GM12872 (cell line): Measurements from ENCODE around the gene RRP7A.

Experiments used
- CTCF ChIP-seq: IDR thresholded peaks from 3 replicates; pipeline ENCODE4 v1.5.1; 2011; ENCODE audit warnings: low read depth, mild to moderate bottlenecking, low read length, moderate library complexity; ENCODE audit not compliant: insufficient read depth

RRP7A gene

GRCh38 chr22:42509548-42509947, 10.0 kb downstream of the RRP7A start:
- TF ChIP-seq CTCF, result no peak

- no peak for TF ChIP-seq CTCF
These were observed 18.8 kb downstream of the RRP7A start for GRCh38 chr22:42500836-42501179.

- no peak for TF ChIP-seq CTCF
These were observed 19.3 kb downstream of the RRP7A start for GRCh38 chr22:42500161-42500835.

GRCh38 chr22:42493393-42493792, 26.2 kb downstream of the RRP7A start:
- no peak for TF ChIP-seq CTCF

- TF ChIP-seq CTCF, result no peak
These were observed 27.3 kb downstream of the RRP7A start for GRCh38 chr22:42492323-42492690.

GRCh38 chr22:42490243-42490832, 29.3 kb downstream of the RRP7A start:
- TF ChIP-seq CTCF, result no peak

GRCh38 chr22:42489000-42489399, 30.6 kb downstream of the RRP7A start:
- no peak for TF ChIP-seq CTCF
